GM10248 (cell line): ENCODE measurements around the gene VPS39.

Experiments used
- CTCF ChIA-PET: fragments of 300-600 bp; sonication (Branson Sonifier 250); formaldehyde crosslinking; extraction: SDS; loops from one replicate; lab custom pipeline; 2021; ENCODE audit warnings: antibody characterized with exemption; lab: Yijun Ruan, JAX
- POLR2A ChIA-PET: fragments of 350-650 bp; sonication (Branson Sonifier 250); formaldehyde crosslinking; extraction: SDS; loops from one replicate; lab custom pipeline; 2020; ENCODE audit warnings: antibody characterized with exemption; lab: Yijun Ruan, JAX
- DNase-seq: peaks from one replicate; pipeline ENCODE4 v3.0.0; 2012; ENCODE audit errors: extremely low spot score
- CTCF ChIP-seq: IDR thresholded peaks from 2 replicates; pipeline ENCODE4 v1.5.1; 2012; ENCODE audit warnings: mild to moderate bottlenecking, low read depth; ENCODE audit errors: extremely low read depth, missing control alignments, control extremely low read depth

The VPS39 gene

DNA sequence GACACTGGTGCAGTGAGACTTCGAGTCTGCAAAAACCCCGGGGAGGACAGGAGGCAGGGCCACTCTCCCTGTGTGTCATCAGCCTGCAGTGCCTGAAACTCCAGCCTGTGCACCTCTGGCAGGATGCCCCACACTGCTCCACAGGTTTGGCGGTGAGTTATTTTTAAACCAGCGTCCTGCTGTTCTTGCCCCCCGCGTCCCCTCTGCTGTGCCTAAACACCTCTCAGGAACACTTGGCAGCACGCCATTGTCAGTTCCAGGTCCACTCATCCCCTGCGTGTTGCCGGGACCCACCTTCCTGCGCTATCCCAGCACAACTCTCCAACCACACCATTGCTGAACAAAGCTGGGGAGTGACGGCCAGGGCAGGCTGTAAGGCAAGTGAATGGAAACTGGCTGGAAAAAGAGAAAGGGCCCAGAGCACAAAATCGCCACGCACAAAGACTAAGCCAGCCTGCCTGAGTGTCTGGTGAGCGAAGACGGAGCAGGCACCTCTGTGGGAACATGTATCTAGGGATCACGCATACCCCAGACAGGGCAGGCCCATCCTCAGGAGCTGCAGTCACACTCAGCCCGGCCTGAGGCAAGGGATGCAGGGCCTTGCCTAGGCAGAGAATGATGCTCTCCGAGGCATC, 48.6 kb downstream of the VPS39 start:
- DNase-seq = no peak
- POLR2A ChIA-PET = no interaction called here
- no peak for TF ChIP-seq CTCF
- CTCF ChIA-PET = no interaction called here

DNA sequence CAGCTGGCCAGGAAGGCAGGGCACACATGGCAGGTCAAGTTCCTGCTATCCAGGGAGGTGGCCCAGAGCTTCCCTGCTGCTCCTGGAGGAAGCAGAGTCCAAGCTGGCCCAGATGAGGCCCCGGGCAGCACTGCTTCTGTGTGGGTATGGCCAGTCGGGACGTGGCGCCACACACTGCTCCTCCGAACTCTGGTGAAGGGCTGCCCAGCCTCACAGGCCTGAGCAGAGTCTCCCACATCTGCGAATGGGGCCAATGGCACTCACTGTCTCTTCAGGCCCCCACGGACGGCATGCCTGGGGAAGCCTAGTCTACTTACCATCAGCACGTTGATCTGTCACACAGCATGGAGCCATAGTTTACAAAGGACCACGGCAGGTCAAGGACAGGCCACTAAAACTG, 49.2 kb downstream of the VPS39 start:
- no peak for DNase-seq
- TF ChIP-seq CTCF = no peak
- ChIA-PET POLR2A (no interaction called here), CTCF (no interaction called here)

DNA sequence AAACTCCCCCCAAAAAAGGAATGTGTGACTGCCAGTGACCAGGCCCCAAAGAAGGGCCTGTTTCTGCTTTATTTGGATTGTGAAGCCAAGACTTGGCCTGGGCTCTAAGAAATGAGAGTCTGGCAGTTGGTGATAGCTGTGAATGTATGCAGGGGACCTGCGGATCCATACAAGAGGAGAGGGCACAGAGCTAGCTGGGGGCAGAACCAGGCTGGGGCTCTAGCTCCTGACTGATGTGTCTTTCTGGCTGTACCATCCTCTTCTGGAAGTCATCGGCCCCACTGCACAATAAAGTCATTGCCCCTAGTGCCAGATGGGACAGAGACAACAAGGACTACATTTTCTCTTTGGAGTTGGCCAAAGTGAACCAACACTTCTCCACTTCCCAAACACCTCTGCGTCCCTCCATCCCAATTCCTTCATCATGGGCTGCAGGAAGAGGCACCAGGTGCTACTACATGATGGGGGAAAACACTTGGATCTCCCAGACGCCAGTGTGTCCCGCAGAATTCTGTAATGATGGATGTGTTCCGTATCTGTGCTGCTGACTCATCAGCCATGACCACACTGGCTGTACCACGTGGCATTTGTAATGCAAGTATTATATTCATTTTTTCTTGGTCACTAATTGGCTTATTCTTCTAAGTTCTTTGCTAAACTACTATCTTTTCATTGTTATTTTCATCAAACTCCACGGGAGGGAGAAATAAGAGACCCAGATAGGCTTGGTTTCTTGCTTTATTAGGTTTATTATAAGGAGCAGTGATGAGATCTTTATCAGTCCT, 49.9 kb downstream of the VPS39 start:
- TF ChIP-seq CTCF = no peak
- DNase-seq = no peak
- CTCF ChIA-PET = no interaction called here
- POLR2A ChIA-PET = no interaction called here

DNA sequence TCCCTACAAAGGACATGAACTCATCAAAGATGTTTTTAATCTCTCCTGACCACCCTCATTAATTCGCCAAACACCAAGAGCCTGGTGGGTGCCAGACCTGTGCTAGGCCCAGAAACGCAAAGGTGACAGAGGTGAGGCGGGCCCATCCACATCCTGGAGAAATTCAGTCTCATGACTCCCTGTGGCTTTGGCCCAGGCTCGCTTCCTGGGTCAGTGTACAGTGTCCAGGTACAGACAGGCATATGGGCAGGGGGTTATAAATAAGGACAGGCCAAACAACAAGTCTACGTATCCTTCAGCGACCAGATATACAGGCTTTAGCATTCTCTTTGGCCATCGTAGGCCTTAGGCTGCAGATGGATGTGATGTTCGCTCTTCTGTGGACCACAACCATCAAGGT, 50.7 kb downstream of the VPS39 start:
- TF ChIP-seq CTCF = no peak
- no peak for DNase-seq
- CTCF ChIA-PET = interaction anchor here (1.2 kb wide), 1 partner anchor 20 kb away, joined by 6 read pairs; no protein-coding TSS in a partner anchor
- POLR2A ChIA-PET = no interaction called here

DNA sequence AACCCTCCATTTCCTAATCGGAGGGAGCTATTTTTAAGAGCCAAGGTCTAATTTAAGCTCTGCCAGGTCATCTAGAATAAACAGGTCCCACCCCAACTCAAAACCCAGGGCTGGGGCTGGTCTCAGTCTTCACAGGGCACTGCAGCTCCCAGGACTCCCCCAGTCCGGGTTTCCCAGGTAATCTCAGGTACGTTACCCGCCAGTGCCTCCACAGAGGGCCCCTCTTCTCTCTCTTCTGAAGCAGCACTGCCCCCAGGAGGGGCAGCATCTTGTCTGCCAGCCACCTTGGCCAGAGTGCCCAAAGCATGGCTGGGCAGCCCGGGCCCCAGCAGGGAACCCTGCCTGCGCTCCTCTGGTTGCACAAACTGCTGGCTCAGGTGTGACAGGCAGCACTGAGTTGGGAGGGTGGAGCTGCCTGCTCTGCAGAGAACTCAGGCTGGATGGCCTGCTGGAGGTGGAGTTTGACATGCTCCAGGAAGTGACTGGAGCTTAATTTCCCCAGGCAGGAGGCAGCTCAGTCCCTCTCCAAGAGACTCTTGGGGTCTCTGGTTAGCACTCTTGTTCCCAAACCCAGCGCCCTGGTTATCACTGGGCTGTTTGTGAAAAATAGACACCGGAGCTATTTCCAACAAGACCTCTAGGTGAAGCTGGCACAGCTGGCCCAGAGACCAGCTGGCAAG, 51.7 kb downstream of the VPS39 start, which contains the start of gene PLA2G4F:
Gene PLA2G4F (minus strand): TSS at position 394 of the 680 bp plus-strand sequence. CDS start 87 bp downstream, at position 307.
- ChIA-PET POLR2A (no interaction called here), CTCF (interaction anchor here (1.2 kb wide), 1 partner anchor 19 kb away, joined by 6 read pairs; no protein-coding TSS in a partner anchor)
- no peak for DNase-seq
- no peak for TF ChIP-seq CTCF

DNA sequence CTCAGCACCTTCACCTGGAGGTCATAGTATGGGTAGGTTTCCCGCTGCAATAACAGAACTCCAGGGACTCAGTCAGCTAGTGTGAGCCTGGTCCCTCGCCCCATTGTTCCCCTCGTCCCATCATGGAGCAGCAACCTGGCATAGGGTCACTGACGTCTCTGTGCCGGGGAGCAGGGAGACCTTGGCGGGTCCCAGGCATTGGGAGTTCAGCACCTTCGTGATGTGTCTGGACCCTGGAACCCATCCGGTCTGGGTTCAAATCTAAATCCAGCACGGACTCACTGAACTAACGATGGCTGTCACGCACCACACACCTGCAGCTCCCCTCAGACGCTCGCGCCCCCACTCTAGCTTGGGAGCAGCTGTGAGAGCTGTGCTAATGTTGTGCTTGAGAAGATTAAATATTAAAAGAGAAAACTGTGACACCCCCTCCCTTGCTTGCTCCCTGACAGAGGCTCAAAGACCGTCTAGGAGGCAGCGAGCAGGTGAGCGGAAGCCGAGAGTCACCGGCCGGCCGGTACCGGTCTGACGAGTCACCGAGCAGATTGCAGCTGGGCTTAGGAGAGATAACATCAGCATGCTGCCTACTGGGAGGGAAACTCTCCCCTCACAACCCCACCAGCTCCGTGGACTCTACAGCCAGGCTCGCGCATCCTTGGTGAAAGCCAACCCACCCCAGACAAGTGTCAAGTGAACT, 52.4 kb downstream of the VPS39 start:
- no peak for TF ChIP-seq CTCF
- POLR2A ChIA-PET = no interaction called here
- DNase-seq = no peak
- CTCF ChIA-PET = no interaction called here
